Upper lobe of left lung (tissue), 6 donors: ENCODE results near the gene TMEM252. TPM values are rescaled to one million over a fixed set of nuclear protein-coding genes. Genes with fewer than 3 reads are reported as not detected.

Source experiments
- ATAC-seq, 2 donors: fragments of 200-7000 bp; cut with Tn5 transposase; one replicate each; pipeline ENCODE4 v1.9.1; 2022; ENCODE audit warnings: mild to moderate bottlenecking in 2 of 2, moderate library complexity in 2 of 2; ENCODE audit not compliant: low FRiP score in 2 of 2
- DNase-seq, 2 donors: peaks; one replicate each; pipeline ENCODE4 v3.0.0-alpha.2; 2019 to 2020
- H3K27ac ChIP-seq, 4 donors: fragments of 200-600 bp; sonication (generic); one replicate each; pipeline ENCODE4 v1.5.1; 2016 to 2019
- H3K27me3 ChIP-seq, 4 donors: fragments of 200-600 bp; sonication (generic); one replicate each; pipeline ENCODE4 v1.5.1; 2017 to 2019
- H3K36me3 ChIP-seq, 4 donors: fragments of 200-600 bp; sonication (generic); one replicate each; pipeline ENCODE4 v1.5.1; 2016 to 2019
- H3K4me1 ChIP-seq, 4 donors: fragments of 200-600 bp; sonication (generic); one replicate each; pipeline ENCODE4 v1.5.1; 2018 to 2019
- H3K4me3 ChIP-seq, 4 donors: fragments of 200-600 bp; sonication (generic); one replicate each; pipeline ENCODE4 v1.5.1; 2017 to 2019; ENCODE audit warnings: mild to moderate bottlenecking in 2 of 4, moderate library complexity in 1 of 4
- H3K9me3 ChIP-seq, 4 donors: fragments of 200-600 bp; sonication (generic); one replicate each; pipeline ENCODE4 v1.5.1; 2018 to 2019
- EP300 ChIP-seq, 4 donors: sonication (generic); formaldehyde crosslinking; IDR thresholded peaks; one replicate each; pipeline ENCODE4 v1.5.1; 2017; ENCODE audit warnings: antibody characterized with exemption in 4 of 4, control low read depth in 2 of 4
- POLR2A ChIP-seq, 4 donors: fragments of 450-650 bp; IDR thresholded peaks; one replicate each; pipeline ENCODE4 v1.5.1; 2016 to 2017; ENCODE audit warnings: antibody characterized with exemption in 4 of 4, mild to moderate bottlenecking in 2 of 4
- POLR2AphosphoS5 ChIP-seq, 2 donors: sonication (generic); formaldehyde crosslinking; IDR thresholded peaks; one replicate each; pipeline ENCODE4 v1.5.1; 2017; ENCODE audit warnings: antibody characterized with exemption in 2 of 2
- WGBS, 2 donors: methylation state at CpG; one replicate each; pipeline ENCODE4 v1.1.5; 2017 to 2018; 5-methylcytosine and 5-hydroxymethylcytosine counted together
- total RNA-seq, 6 donors: library from RNA; depleted of rRNA in 4 of 6; stranded (reverse); fragments of >200 nt in 4 of 6; gene quantifications; one replicate each; pipeline versions ENCODE4 v1.1.0 to v1.2.1, GENCODE V29; 2016 to 2021
- TF ChIP-seq, protein P1 (sequence below), 6 experiments: fragments of 450-650 bp in 4 of 6; fragments of 200-600 bp in 2 of 6; sonication (generic) in 2 of 6; IDR thresholded peaks; one replicate each; pipeline ENCODE4 v1.5.1; 2016 to 2019; ENCODE audit warnings: antibody characterized with exemption in 6 of 6
- donor health status: DM: no; HTN: no; CAD: no; lungs with moderate emphysema.
- donor health status: DM: no; HTN: yes; CAD: no; lungs with severe emphysema.

TMEM252 gene
- total RNA-seq, 6 donors from 2014 or later, result not detected

DNA sequence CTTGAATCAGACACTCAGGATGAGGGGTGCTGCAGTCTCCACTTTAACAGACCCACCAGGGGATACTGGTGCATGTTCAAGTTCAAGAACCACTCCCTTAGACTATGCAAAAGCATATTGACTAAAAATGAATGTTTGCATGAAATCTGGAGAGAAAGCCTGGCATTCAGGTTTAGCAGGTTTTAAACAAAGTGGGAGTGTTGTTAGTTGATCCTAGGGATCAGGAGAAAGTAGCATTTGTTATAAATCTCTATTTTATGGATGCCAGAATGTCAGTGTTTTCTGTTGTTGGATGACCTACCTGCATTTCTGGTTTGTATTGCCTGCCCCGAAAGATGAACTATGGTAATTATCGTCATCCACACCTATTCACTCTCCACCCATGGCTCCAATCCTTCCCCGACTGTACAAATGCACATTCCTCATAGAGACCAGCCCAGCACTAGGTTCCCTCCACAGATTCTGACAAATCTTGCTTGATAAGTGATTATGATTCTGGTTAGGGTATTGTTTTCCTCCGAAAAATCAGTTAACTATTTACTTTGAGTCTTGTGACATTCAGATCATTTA, 17.2 kb downstream of the TMEM252 start:
- no peaks in the 10 kb centered on the region for H3K36me3 ChIP-seq
- DNase-seq, result no peak
- no peak overlapping the region for H3K4me3 ChIP-seq
- 69 to 75% methylated on average over 4 of the region's 4 CpGs for WGBS, 2 donors
- H3K27ac ChIP-seq, result no peak overlapping the region
- H3K27me3 ChIP-seq, result no peaks in the 10 kb centered on the region
- H3K9me3 ChIP-seq, result peaks cover 0 to 1% (median 0%) of the 10 kb centered on the region in 4 donors
- no peak for ATAC-seq
- TF ChIP-seq, protein P1, sequence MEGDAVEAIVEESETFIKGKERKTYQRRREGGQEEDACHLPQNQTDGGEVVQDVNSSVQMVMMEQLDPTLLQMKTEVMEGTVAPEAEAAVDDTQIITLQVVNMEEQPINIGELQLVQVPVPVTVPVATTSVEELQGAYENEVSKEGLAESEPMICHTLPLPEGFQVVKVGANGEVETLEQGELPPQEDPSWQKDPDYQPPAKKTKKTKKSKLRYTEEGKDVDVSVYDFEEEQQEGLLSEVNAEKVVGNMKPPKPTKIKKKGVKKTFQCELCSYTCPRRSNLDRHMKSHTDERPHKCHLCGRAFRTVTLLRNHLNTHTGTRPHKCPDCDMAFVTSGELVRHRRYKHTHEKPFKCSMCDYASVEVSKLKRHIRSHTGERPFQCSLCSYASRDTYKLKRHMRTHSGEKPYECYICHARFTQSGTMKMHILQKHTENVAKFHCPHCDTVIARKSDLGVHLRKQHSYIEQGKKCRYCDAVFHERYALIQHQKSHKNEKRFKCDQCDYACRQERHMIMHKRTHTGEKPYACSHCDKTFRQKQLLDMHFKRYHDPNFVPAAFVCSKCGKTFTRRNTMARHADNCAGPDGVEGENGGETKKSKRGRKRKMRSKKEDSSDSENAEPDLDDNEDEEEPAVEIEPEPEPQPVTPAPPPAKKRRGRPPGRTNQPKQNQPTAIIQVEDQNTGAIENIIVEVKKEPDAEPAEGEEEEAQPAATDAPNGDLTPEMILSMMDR (IDR thresholded peaks at IDR 0.05), result no peak
- no peak for TF ChIP-seq EP300 (IDR thresholded peaks at IDR 0.05)
- no peak for TF ChIP-seq POLR2A (IDR thresholded peaks at IDR 0.05)
- no peak for TF ChIP-seq POLR2AphosphoS5 (IDR thresholded peaks at IDR 0.05)
- no peaks in the 10 kb centered on the region for H3K4me1 ChIP-seq

DNA sequence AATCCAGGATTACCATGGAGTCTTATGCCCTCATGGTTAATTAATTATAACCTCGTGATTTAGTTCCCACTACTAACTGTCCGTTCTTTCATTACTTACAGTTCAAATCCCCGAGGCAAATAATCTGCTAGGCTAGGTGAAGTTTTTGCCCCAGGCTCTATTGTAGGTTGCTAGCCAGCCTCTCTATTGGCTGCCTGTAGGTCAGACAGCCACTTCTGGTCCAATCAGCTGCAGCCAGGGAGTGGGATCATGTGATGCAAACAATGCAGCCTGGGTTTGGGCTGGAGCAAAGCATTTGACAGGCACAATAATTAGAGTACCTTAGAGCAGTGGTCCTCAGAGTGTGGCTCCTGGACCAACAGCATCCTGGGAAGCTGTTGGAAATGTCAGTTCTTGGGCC, 17.7 kb downstream of the TMEM252 start:
- H3K36me3 ChIP-seq, result no peaks in the 10 kb centered on the region
- 87 to 95% methylated on average over 3 of the region's 3 CpGs for WGBS, 2 donors
- no peak overlapping the region for H3K4me3 ChIP-seq
- H3K27me3 ChIP-seq, result no peaks in the 10 kb centered on the region
- no peaks in the 10 kb centered on the region for H3K4me1 ChIP-seq
- no peak for TF ChIP-seq POLR2A (IDR thresholded peaks at IDR 0.05)
- no peak for TF ChIP-seq EP300 (IDR thresholded peaks at IDR 0.05)
- no peak for TF ChIP-seq POLR2AphosphoS5 (IDR thresholded peaks at IDR 0.05)
- TF ChIP-seq, protein P1 (IDR thresholded peaks at IDR 0.05), result no peak
- ATAC-seq (no peak), DNase-seq (no peak)
- H3K9me3 ChIP-seq, result peaks cover 0 to 6% (median 0%) of the 10 kb centered on the region in 4 donors
- no peak overlapping the region for H3K27ac ChIP-seq

DNA sequence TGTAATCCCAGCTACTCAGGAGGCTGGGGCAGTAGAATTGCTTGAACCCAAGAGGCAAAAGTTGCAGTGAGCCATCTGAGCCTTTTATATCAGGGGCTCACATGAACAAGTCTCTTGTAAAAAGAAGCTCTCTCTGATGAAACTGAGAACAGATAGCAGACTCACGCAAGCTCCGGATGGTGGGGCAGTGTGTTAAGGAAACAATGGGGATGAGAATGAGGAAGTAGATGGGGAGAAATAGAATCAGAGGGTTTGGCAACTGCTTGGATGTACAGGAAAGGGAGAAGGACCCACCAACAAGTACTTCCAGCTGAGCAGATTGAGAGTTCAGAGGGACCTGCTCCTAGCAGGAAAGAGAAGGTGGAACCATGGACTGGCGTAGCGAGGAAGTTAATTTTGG, 18.6 kb downstream of the TMEM252 start:
- no peak overlapping the region for H3K4me3 ChIP-seq
- TF ChIP-seq POLR2A (IDR thresholded peaks at IDR 0.05) (no peak), POLR2AphosphoS5 (IDR thresholded peaks at IDR 0.05) (no peak), EP300 (IDR thresholded peaks at IDR 0.05) (no peak)
- TF ChIP-seq, protein P1 (IDR thresholded peaks at IDR 0.05), result no peak
- H3K27me3 ChIP-seq, result no peaks in the 10 kb centered on the region
- H3K27ac ChIP-seq, result peak overlapping the region in 1 of 4 donors; percentile 30
- H3K9me3 ChIP-seq, result peaks cover 0 to 10% (median 1%) of the 10 kb centered on the region in 4 donors
- WGBS, 2 donors, result 43 to 54% methylated on average over 4 of the region's 4 CpGs
- H3K36me3 ChIP-seq, result no peaks in the 10 kb centered on the region
- DNase-seq (peak in 1 of 2 donors; percentile 58), ATAC-seq (peak in 1 of 2 donors; percentile 76)
- H3K4me1 ChIP-seq, result no peaks in the 10 kb centered on the region

DNA sequence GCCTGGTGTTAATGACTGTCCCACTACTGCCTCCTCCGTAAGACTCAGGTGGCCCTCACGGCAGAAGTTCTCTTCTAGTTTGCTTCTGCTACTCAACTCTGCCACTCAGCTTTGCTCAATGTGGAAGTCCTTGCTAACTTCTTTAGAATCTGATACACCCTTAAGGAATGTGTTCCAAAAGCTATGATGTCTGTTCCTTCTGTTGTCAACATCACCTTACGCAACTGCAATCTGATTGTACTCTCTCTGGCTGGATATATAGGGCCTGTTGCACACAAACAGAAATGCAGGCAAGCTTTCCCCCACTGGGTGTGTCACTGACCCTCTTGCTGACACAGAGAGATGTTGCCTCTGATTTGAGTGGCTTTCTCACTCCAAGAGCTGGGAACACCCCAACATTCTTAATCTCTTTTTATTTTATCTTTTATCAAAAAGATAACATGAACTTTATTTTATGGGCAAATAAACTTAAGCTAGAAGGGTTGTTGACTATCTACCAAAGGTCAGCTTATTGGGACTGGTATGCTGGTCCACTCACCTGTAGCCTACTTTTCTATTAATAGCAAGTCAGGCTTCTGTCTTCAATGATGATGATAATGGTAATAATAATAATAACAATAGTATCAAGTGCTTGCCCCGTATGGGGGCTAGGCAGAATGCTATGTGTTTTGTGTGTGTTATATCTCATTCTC, 25.2 kb downstream of the TMEM252 start:
- Histone ChIP-seq H3K27me3 (no peaks in the 10 kb centered on the region), H3K36me3 (no peaks in the 10 kb centered on the region), H3K4me3 (no peak overlapping the region), H3K27ac (no peak overlapping the region), H3K4me1 (no peaks in the 10 kb centered on the region), H3K9me3 (peaks cover 0 to 10% (median 1%) of the 10 kb centered on the region in 4 donors)
- DNase-seq (peak in 1 of 2 donors; percentile 28), ATAC-seq (peak; percentile 66 to 85)
- WGBS, 2 donors, result 70 to 77% methylated on average over 4 of the region's 4 CpGs
- TF ChIP-seq EP300 (IDR thresholded peaks at IDR 0.05) (peak in 1 of 4 donors; percentile 4), POLR2AphosphoS5 (IDR thresholded peaks at IDR 0.05) (peak; percentile 17 to 66), POLR2A (IDR thresholded peaks at IDR 0.05) (no peak)
- TF ChIP-seq, protein P1 (IDR thresholded peaks at IDR 0.05), result no peak
